CD4-positive, alpha-beta T cell (primary cell): ENCODE data around the gene TAF11L12. TPM values are rescaled to one million over a fixed set of nuclear protein-coding genes. Genes with fewer than 3 reads are reported as not detected.
"Not testable (repeated sequence)": the region's sequence is repeated elsewhere in the genome, so short reads cannot be mapped to it uniquely, and the experiment has no call there.

Experiments used
- ATAC-seq: fragments of 200-7000 bp; cut with Tn5 transposase; one replicate; pipeline ENCODE4 v1.10.0; 2022; ENCODE audit warnings: mild to moderate bottlenecking; ENCODE audit not compliant: poor library complexity
- CTCF ChIA-PET: fragments of 350-600 bp; sonication (Branson Sonifier 250); formaldehyde crosslinking; loops from one replicate; lab custom pipeline; 2021; ENCODE audit warnings: antibody characterized with exemption, inconsistent platforms; lab: Charles Lee
- POLR2A ChIA-PET: fragments of 350-600 bp; sonication (Branson Sonifier 250); formaldehyde crosslinking; loops from one replicate; lab custom pipeline; 2021; ENCODE audit warnings: antibody characterized with exemption, inconsistent platforms; lab: Charles Lee
- DNase-seq, 14 experiments: peaks; one replicate each; pipeline ENCODE4 v3.0.0-alpha.2; 2013 to 2020; ENCODE audit warnings: mixed read lengths in 2 of 14
- H3K27ac ChIP-seq, 2 donors: one replicate each; pipeline versions ENCODE4 v1.5.1 to v1.7.0; 2013; ENCODE audit warnings: low read length in 2 of 2, low read depth in 1 of 2, mild to moderate bottlenecking in 1 of 2
- H3K27me3 ChIP-seq, 2 experiments: 1 replicate in 1 of 2; 2 replicates in 1 of 2; pipeline versions ENCODE4 v1.6.1 to v1.7.0; 2013; ENCODE audit warnings: low read length in 2 of 2, control low read depth in 1 of 2, mild to moderate bottlenecking in 1 of 2, moderate library complexity in 1 of 2; ENCODE audit not compliant: insufficient read depth in 2 of 2, control insufficient read depth in 1 of 2
- H3K36me3 ChIP-seq: one replicate; pipeline ENCODE4 v1.6.1; 2013; ENCODE audit warnings: low read length, control low read depth; ENCODE audit not compliant: insufficient read depth
- H3K4me1 ChIP-seq: one replicate; pipeline ENCODE4 v1.6.1; 2013; ENCODE audit warnings: low read length, control low read depth; ENCODE audit not compliant: insufficient read depth
- H3K4me3 ChIP-seq: one replicate; pipeline ENCODE4 v1.5.1; 2013; ENCODE audit warnings: mild to moderate bottlenecking, low read length, moderate library complexity
- H3K9me3 ChIP-seq, 2 experiments: 1 replicate in 1 of 2; 2 replicates in 1 of 2; pipeline versions ENCODE4 v1.6.1 to v1.7.0; 2013; ENCODE audit warnings: low read length in 2 of 2, mild to moderate bottlenecking in 2 of 2, control low read depth in 1 of 2, moderate library complexity in 1 of 2; ENCODE audit not compliant: control insufficient read depth in 1 of 2, insufficient read depth in 1 of 2
- H3K27ac Mint-ChIP-seq: one replicate; pipeline ENCODE4 v1.8.0; 2020; ENCODE audit warnings: mixed read lengths
- H3K27me3 Mint-ChIP-seq: one replicate; pipeline ENCODE4 v1.8.0; 2021; ENCODE audit warnings: mixed read lengths
- H3K36me3 Mint-ChIP-seq: one replicate; pipeline ENCODE4 v1.8.0; 2021; ENCODE audit warnings: low read depth, mixed read lengths
- H3K4me1 Mint-ChIP-seq: one replicate; pipeline ENCODE4 v1.8.0; 2021; ENCODE audit warnings: low read depth, mixed read lengths
- H3K4me3 Mint-ChIP-seq: one replicate; pipeline ENCODE4 v1.8.0; 2020; ENCODE audit warnings: mild to moderate bottlenecking, mixed read lengths
- H3K9me3 Mint-ChIP-seq: one replicate; pipeline ENCODE4 v1.8.0; 2020; ENCODE audit warnings: mixed read lengths
- CTCF ChIP-seq: fragments of 200-600 bp; IDR thresholded peaks from one replicate; pipeline ENCODE4 v1.8.0; 2022; ENCODE audit warnings: antibody characterized with exemption, mild to moderate bottlenecking
- intact Hi-C, 2 experiments: fragments of 100-400 bp; cut with DNase I in 1 of 2; cut with micrococcal nuclease in 1 of 2; formaldehyde crosslinking; loops; one replicate each; pipeline versions ENCODE4 v1.15.1 to v1.9.0; 2023 to 2025; cut with DNase I, micrococcal nuclease
- total RNA-seq, 174 experiments: library from RNA in 2 of 174; stranded (reverse) in 2 of 174; gene quantifications; one replicate each; pipeline ENCODE4 v1.2.3 and lab custom pipeline; 2021 to 2026

TAF11L12 gene
- total RNA-seq, 2 experiments from 2014 or later = not detected

GRCh38 chr5:17655201-17655759, 45.1 kb downstream of the TAF11L12 start:
- H3K4me3 ChIP-seq, DNase-seq, H3K4me1 ChIP-seq, H3K36me3 ChIP-seq, H3K27ac ChIP-seq, H3K27ac Mint-ChIP-seq, ATAC-seq, POLR2A ChIA-PET, H3K36me3 Mint-ChIP-seq, H3K4me1 Mint-ChIP-seq, H3K27me3 ChIP-seq, H3K4me3 Mint-ChIP-seq, H3K27me3 Mint-ChIP-seq, intact Hi-C loops, CTCF ChIA-PET: not testable (repeated sequence)
- peaks cover 0 to 20% of the 10 kb centered on the region in 2 experiments for H3K9me3 ChIP-seq
- H3K9me3 Mint-ChIP-seq = peaks cover 20% of the 10 kb centered on the region

GRCh38 chr5:17655921-17656320, 45.7 kb downstream of the TAF11L12 start:
- Mint-ChIP-seq H3K4me1 (no peaks in the 10 kb centered on the region), H3K36me3 (no peaks in the 10 kb centered on the region), H3K4me3 (no peak overlapping the region), H3K27ac (no peak overlapping the region), H3K9me3 (peaks cover 17% of the 10 kb centered on the region), H3K27me3 (no peaks in the 10 kb centered on the region)
- Histone ChIP-seq H3K27me3 (no peaks in the 10 kb centered on the region), H3K36me3 (no peaks in the 10 kb centered on the region), H3K4me3 (no peak overlapping the region), H3K9me3 (peaks cover 0 to 23% of the 10 kb centered on the region in 2 experiments), H3K27ac (no peak overlapping the region), H3K4me1 (no peaks in the 10 kb centered on the region)
- ChIA-PET CTCF (no interaction called here), POLR2A (no interaction called here)
- no peak for ATAC-seq
- intact Hi-C loops = no loop called here
- TF ChIP-seq CTCF = no peak
- DNase-seq = no peak

Other genes with a start within 250 kb of the TAF11L12 start
- not detected for gene TAF11L2, start 112.2 kb upstream of the TAF11L12 start, total RNA-seq
- gene TAF11L3, start 92.0 kb upstream of the TAF11L12 start, total RNA-seq = not detected
- not detected for gene TAF11L4, start 88.6 kb upstream of the TAF11L12 start, total RNA-seq
- not detected for gene TAF11L5, start 85.2 kb upstream of the TAF11L12 start, total RNA-seq
- not detected for gene TAF11L6, start 81.7 kb upstream of the TAF11L12 start, total RNA-seq
- gene TAF11L7, start 24.6 kb upstream of the TAF11L12 start, total RNA-seq = not detected
- not detected for gene TAF11L8, start 19.4 kb upstream of the TAF11L12 start, total RNA-seq
- gene TAF11L9, start 16.0 kb upstream of the TAF11L12 start, total RNA-seq = not detected
- not detected for gene TAF11L10, start 12.6 kb upstream of the TAF11L12 start, total RNA-seq
- gene TAF11L11, start 6.2 kb upstream of the TAF11L12 start, total RNA-seq = not detected
- not detected for gene TAF11L13, start 21.7 kb downstream of the TAF11L12 start, total RNA-seq
- gene TAF11L14, start 24.1 kb downstream of the TAF11L12 start, total RNA-seq = not detected